ENCODE measurements around the gene SYNRG.
A peak's percentile ranks its signal among the peaks of the same experiment; 100 is the strongest.

SYNRG gene

DNA sequence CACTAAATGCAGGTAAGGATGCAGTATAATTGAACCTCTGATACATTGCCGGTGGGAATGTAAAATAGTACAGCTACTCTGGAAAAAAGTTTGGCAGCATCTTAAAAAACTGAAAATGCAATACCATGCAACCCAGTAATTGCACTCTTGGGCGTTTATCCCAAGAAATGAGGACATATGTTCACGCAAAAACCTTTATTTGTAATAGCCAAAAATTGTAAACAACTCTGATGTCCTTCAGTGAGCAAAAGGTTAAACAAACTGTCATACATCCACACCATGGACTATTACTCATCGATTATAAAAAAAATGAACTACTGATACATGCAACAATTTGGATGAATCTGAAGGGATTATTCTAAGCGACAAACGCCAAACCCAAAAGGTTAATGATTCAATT lies 16.9 kb downstream of the SYNRG start:
- DNase-seq, result no peak

DNA sequence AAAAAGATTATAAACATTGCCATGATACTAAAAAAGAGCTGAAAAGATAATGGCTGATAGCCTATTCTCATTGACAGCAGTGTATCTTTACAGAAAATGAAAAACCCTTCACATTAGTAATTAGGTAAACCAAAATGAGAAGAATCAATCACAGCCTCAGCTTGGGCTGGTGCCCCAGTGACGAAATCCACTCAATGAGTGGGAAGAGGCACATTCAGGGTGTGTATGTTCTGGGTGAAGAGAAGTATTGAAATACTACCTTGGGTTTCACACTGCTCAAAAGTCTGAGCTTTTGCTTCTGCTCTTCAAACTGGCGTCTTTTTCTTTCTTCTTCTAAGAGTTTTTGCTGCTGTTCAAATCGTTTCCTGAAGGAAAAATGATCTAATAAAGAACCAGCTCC lies 24.2 kb downstream of the SYNRG start:
- no peak for DNase-seq

DNA sequence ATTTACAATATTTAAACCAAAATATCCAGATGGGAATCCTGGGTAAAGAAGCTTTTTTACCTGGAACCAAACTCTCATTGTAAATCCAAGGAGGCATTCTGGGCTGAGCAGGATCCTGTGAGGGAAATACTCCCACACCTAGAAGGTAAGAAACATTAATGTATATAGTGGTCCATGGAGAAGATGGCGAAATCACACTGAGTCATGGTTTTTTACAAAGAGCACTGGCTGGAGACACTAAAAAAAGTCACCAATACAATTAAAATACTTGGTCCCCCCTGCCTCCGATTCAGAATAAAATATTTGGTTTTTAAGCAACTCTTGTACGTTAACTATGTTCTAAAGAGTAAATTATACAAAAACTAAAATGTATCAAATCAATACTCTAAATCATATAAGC lies 32.9 kb downstream of the SYNRG start:
- DNase-seq, result no peak

DNA sequence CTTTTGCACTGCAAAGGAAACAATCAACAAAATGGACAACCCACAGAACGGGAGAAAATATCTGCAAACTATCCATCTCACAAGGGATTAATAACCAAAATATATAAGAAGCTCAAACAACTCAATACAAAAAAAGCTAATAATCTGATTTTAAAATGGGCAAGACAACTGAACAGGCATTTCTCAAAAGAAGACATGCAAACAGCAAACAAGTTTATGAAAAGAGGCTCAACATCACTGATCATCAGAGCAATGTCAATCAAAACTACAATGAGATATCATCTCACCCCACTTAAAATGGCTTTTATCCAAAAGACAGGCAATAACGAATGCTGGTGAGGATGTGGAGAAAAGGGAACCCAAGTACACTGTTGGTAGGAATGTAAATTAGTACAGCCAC lies 34.8 kb downstream of the SYNRG start:
- no peak for DNase-seq

DNA sequence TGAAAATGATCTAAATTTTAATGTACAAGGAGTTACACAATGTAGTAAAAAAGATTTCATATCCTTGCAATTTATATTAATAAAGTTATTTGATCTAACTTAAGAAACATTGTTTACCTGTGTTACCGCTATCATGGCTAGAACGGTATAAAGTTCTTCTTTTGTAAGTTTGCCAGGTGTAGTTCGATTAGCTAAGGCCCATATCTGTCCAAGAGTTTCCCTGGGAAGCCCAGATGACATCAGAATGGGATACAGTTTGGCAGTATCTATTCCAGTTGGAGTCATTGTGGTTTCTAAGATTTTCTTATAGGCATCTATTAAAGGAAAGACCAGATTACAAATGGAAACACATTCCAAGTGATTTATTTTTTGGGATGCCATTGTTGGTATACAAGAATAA lies 37.5 kb downstream of the SYNRG start:
- no peak for DNase-seq

DNA sequence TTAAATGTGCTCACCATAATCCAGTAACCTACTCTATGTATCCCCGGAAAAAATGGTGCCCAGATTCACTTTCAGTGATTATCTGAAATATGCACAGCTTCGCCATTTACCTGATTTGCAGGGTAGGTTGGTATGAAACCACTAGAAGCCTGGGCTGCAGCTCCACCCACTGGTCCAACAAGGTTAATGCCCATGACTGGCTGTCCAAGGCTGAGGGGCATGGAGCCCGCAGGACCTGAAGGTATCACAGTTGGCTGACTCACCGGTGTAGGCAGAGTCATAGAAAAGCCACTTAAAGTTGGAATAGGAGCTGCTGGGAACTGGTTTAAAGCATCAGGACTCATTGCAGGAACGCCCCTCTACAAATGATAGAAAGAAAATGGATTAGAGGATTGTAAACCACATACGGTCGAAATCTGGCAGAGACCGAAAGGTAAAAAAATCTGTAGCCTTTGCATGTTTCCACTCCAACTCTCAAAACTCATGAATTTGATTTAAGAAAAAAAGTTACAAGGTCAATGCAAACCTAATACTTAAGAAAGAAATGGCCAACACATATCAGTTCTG lies 38.6 kb downstream of the SYNRG start:
- DNase-seq, result peak; percentile 69

DNA sequence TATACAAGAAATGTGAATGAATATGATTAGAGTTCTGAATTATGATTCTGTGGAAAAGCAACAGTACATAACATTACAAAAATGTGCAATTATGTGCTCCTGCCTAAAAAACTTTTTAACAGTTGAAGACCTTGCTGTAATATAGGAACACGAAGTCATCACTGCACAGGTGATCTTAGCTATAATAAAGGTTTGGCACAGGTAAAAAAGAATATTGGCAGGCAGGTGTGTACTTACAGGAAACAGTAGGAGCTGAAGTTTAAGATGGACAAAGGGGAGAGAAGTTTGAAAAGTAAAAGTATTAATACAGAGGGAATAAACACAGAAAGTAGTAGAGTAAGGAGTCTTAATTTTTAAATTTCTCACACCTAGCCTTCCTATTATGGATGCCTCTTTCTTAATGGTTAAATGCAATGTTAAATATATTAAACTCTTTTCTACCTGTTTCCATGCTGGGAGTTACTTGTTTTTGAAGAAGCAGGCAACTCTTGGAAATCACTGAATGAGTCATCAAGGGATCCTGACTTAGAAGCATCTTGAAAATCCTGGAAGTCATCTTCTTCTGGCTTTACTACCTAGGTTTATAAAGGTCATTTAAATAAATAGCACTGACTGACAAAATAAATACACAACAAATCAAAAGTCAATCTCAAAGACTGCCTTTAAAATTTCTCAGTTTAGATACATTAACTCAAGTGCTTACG lies 40.7 kb downstream of the SYNRG start:
- DNase-seq, result no peak

DNA sequence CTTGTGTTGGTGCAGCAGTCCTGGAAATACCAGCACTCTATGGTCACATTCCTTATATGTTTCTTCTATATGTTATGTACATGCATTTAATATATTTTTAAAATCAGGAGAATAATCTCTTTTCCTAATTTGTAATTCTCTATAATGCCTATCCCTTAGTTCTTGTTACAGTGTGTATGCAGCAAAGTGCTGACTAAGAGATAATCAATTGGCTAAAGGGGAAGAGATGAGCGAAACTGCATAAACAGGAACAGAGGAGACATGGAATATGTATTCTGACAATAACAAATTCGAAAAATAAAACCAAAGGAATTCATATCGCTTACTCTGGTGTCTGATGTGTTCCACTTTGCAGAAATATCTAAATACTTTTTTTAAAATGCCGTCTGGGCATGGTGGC lies 41.7 kb downstream of the SYNRG start:
- no peak for DNase-seq

DNA sequence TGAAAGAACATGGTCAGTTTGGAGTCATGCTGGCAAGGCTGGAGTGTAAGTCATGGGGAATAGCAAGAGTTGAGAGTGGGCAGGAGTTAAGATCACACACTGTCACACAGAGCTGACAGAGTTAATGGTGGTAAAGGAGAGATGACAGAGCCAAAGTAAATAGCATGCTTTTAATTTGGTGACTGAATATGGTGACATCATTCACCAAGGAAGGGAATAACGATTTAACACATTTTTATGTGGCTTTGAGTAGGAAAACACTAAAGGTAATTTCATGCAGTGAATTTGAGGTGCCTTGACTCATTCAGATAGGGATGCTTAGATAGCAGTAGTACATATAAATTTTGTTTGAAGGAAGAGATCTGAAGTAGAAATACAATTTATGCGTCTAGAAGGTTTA lies 42.1 kb downstream of the SYNRG start:
- no peak for DNase-seq

DNA sequence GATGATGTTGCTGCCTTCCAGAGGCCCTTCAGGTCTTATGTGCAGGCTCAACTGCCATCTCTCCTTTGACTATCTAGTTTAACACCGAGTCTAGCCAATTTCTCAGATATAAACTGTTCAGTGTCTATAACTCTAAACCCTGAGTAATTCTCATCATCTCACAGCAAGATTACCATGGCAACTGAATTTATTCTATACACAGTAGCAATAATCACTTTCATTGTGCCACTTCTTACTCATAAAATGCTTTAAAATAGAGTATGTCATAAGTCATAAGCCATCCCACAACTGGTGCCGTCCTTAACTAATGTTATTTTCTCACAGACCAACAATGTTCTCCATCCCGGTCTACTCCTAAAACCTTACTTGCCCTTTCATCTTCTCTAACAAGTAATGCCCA lies 45.0 kb downstream of the SYNRG start:
- DNase-seq, result no peak

DNA sequence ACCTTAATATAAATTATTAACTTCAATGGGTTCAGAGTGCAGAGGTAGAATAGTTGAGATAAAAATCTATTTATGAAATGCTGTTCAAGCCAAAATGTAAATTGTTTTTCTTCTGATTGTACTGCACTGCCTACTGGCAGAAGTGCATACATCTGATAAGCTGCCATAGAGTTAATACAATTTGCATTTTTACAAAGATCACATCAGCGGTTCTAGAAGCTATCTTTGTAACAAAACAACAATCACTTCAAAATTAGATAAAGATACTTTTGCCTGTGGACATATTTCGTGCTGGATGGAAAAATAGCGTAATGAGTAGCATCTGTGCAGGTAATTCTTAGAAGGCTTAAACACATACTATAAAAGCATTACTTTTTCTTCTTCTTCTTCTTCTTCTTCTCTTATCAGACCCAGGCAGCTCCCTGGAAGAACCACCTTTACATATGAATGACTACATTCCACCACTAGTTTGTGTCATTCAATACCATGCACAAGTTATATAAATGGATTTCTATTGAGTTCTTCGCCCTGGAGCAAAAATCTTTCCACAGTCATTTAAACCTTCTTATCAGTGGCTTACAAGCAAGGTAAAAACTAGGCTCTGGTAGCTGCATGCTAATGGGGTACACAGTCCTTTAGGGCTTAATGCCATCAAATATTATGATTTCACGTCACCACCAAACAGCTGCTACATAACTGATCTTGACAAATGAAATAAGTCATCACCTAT lies 47.0 kb downstream of the SYNRG start:
- DNase-seq, result no peak

DNA sequence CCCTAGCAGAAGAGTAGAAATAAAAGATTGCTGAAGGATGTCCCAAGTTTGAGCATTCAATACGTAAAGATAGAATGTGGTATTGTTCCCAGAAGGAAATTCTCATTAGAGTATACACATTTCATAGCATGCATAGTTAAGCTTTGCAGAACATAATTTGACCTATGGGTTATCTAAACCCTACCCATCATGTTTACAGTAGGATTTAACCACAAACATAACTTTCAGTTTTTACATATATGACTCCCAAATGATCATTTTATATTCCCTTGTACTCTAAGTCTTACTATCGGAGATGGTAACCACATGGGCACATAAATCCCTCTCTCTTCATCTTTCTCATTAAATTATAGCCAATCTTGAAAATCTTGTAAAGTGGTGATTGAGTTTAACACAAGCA lies 50.9 kb downstream of the SYNRG start:
- DNase-seq, result no peak

DNA sequence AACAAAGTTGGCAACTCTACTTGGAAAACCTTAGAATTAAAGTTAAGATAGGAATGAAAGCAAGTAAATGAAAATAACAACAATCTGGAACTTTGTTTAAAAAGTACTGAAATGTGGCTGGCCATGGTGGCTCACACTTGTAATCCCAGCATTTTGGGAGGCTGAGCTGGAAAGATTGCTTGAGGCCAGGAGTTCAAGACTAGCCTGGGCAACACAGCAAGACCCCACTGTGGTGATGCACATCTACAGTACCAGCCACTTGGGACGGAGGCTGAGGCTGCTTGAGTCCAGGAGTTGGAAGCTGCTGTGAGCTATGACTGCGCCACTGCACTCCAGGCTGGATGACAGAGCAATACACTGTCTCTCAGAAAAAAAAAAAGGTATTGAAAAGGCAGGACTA lies 51.7 kb downstream of the SYNRG start:
- no peak for DNase-seq

DNA sequence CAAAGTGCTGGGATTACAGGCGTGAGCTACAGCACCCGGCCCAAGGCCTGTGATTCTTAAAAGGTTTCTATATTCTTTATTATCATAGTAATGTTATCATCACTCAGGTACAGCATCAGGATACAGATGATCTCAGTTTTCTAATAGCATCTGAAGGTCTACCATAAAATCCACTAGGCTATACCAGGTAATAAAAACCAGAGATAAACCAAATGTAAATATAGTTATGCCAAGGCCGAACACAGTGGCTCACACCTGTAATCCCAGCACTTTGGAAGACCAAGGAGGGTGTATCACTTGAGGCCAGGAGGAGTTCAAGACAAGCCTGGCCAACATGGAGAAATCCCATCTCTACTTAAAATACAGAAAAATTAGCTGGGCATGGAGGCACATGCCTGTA lies 53.8 kb downstream of the SYNRG start:
- no peak for DNase-seq

DNA sequence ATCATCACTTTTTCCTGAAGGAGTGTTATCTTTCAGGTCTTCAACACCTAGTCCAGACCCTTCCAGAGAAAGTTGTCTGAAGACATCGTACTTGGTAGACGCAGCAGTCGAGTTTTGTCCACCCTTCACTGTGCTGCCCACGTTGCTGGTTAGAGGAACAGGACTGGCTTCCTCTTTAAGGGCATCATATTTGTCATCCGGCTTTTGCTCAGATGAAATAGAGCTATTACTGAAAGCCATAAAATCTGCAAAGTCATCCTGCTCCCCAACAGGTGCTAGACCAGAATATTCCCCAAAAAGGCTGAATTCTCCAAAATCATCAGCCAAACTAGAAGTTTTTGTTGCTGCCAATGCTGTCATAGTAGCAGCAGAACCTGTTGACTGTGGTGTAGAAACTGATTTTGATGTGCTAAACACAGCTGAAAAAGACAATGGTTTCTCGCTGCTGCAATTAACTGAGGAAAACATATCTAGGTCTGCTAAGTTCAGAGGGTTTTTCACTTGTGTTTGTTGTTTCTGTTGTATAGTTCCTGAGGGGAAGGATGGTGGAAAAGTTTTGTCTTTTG lies 55.7 kb downstream of the SYNRG start:
- no peak for DNase-seq

DNA sequence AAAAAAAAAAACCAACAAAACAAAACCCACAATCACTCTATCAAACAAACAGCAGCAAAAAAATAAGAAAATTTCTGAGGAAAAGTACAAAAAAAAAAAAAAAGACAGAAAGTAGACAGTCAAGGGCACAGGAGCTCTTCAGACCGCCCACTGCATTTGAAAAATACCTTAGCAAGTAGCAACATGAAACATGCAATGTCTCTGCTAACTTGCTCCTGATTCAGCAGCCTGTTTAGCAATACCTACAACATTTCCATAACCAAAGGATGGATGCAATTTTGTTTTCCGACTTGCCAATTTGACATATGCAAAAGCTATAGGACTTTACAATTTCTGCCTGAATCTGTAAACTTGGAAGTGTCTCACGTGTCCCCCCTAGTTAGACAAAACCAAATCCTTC lies 57.4 kb downstream of the SYNRG start:
- DNase-seq, result no peak

DNA sequence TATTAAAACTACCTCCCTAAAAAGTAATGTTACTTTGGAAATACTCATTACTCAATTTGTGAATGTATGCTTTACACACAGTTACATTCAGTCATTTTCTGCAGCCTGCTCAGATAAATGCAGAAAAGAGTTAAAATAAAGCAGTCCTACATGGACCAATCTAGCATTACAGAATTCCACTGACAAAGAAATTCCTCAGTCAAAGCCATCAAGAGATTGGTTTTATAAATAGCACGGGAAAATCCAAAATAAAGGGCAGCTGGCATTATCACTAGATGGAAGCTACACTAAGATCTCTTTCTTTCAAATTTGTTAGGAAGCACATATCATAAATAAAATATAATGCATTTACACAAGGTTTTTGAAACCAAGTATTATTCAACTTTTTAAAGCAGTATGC lies 61.2 kb downstream of the SYNRG start:
- DNase-seq, result no peak

DNA sequence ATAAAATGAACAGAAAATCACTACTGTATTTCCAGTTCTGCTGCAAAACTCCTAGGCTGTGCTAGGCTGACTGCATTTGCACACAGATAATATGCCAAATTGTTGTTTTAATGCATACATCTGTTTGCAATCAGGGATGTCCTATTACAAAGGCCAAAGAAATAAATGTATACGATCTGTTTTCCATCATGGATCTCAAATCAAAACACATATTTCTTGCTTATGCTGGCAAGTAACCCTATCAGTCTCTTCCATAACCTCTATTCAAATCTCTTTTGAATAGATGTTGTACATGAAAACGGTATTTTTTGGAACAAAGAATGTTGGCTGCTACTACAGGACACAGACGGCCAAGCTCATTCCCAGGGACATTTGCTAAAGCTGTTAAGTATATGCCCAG lies 62.9 kb downstream of the SYNRG start:
- DNase-seq, result no peak

DNA sequence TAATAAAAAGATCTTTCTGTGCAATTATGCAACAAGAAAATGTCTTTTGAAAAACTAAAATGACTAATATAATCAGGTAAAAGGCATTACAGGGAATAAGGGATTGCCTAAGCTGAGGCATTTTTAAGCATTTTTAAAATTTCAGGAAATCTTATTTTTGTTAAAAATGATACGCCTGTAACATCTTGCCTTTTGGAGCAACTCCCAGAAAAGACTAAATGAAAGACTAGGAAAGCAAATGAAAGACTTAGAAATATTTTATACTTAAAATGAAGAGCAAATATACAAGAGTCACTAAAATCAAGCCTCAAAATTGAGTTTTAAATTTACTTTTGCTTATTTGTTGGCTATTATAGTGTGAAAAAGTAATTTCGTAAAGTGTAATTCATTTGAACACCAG lies 63.7 kb downstream of the SYNRG start:
- DNase-seq, result no peak

DNA sequence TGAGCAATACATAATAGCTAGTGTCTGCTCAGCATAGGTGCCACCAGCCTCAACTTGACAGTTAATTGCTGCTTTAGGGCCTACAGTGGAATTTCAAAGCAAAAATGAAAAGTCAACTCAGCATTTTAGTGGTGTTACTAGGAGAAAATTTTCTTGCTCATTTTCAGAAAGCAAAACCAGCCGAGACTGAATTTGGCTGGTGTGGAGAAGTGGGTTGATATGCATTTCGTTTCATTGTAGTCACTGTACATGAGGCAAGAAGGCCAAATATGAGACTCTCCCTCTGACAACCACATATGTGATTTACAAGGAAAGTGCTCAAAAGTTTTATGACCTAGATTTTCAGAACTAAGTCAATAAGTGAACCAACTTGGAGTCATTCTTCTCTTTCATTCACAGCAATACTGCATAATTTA lies 65.6 kb downstream of the SYNRG start:
- no peak for DNase-seq

DNA sequence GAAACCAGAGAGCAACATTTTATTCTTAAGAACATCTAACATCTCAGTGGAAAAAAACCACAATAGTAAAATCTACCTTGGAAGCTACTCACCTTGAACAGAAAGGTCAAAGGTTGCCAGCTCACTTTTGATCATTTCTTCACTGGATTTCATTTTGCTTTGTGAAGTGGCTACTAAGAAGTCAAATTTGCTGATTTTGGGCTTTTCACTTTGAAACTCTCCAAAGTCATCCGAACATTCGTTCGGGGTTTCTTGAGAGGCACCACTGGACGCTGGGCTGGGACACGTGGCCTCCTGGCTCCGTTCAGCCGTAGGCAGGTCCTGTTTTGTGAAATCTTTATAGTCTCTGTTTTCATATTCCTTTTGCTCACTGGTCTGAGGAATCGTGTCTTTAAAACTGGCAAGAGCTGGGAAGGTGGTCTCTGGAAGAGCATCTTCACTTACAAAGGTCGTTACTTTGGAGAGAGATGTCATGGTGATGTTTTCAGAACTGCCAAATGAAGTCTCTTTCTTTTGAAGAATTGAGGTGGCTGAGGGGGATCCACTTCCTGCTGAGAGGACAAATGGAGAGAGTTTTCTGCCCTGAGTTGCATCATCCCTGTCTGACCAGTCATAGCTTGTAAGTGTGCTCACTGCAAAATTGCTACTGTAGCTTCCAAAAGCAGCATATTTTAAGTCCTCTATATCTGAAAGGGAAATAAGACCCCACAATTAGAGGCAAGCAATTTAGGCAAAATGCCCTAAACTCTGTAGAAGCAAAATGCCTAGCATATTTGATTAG lies 67.1 kb downstream of the SYNRG start:
- no peak for DNase-seq

DNA sequence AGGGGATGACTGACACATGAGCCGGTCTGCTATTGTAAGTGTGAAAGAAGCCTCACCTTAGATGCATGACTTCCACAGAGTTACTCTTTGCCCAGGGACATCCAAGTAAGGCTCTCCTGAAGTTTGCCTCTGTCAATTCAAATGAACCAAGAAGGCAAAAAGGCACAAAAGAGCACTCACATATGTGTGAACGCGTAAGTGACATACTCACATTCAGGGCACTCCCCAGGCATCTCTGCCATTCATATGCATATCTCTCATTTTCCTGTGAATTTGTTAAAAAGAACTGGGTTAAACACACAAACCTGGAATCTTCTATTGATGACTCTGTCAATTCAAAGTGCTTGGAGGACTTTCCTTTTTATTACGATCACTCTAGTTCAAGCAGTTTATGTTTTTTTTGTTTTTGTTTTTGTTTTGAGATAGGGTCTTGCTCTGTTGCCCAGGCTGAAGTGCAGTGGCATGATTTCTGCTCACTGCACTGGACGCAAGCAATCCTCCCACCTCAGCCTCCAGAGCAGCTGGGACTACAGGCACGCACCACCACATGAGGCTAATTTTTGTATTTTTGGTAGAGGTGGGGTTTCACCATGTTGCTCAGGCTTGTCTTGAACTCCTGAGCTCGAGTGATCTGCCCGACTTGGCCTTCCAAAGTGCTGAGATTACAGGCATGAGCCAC lies 70.1 kb downstream of the SYNRG start:
- DNase-seq, result no peak

DNA sequence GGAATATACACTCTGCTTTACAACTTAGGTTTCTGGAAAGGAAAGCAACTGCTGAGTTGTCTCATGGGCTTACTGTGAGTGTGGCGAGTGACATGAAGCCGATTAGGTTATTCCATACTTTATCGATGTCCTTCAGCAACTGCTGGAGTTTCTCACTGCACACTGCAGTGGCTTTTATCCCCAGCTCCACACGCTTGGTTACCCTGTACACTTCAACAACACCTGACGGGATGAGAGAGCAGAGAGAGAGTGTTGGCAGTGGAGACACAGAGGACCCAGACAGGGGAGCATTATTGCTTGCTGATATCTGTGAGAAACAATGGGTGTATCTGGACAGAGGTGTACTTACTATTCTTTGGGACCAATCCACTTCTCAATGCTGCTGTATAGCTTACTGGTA lies 73.3 kb downstream of the SYNRG start:
- DNase-seq, result no peak
